ENCODE results near the gene ACTL8. TPM values are rescaled to one million over a fixed set of nuclear protein-coding genes. Genes with fewer than 3 reads are reported as not detected.

Gene ACTL8
- total RNA-seq, 1 donor from 2014 or later, result not detected

- no peak overlapping the region for H3K4me3 Mint-ChIP-seq
- TF ChIP-seq, protein P1, sequence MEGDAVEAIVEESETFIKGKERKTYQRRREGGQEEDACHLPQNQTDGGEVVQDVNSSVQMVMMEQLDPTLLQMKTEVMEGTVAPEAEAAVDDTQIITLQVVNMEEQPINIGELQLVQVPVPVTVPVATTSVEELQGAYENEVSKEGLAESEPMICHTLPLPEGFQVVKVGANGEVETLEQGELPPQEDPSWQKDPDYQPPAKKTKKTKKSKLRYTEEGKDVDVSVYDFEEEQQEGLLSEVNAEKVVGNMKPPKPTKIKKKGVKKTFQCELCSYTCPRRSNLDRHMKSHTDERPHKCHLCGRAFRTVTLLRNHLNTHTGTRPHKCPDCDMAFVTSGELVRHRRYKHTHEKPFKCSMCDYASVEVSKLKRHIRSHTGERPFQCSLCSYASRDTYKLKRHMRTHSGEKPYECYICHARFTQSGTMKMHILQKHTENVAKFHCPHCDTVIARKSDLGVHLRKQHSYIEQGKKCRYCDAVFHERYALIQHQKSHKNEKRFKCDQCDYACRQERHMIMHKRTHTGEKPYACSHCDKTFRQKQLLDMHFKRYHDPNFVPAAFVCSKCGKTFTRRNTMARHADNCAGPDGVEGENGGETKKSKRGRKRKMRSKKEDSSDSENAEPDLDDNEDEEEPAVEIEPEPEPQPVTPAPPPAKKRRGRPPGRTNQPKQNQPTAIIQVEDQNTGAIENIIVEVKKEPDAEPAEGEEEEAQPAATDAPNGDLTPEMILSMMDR (IDR thresholded peaks at IDR 0.05; ENCODE audit: unreplicated experiment), result no peak
- no peaks in the 10 kb centered on the region for H3K4me1 Mint-ChIP-seq
- H3K27ac Mint-ChIP-seq, result no peak overlapping the region
- no peaks in the 10 kb centered on the region for H3K36me3 Mint-ChIP-seq
- no peak for DNase-seq (ENCODE audit: low spot score in 2 of 2, unreplicated experiment in 2 of 2)
- H3K27me3 Mint-ChIP-seq (ENCODE audit: low read depth), result peaks cover 16% of the 10 kb centered on the region
- peaks cover 9% of the 10 kb centered on the region for H3K9me3 Mint-ChIP-seq
These were observed 41.1 kb upstream of the ACTL8 start for GRCh38 chr1:17713993-17714392.

DNA sequence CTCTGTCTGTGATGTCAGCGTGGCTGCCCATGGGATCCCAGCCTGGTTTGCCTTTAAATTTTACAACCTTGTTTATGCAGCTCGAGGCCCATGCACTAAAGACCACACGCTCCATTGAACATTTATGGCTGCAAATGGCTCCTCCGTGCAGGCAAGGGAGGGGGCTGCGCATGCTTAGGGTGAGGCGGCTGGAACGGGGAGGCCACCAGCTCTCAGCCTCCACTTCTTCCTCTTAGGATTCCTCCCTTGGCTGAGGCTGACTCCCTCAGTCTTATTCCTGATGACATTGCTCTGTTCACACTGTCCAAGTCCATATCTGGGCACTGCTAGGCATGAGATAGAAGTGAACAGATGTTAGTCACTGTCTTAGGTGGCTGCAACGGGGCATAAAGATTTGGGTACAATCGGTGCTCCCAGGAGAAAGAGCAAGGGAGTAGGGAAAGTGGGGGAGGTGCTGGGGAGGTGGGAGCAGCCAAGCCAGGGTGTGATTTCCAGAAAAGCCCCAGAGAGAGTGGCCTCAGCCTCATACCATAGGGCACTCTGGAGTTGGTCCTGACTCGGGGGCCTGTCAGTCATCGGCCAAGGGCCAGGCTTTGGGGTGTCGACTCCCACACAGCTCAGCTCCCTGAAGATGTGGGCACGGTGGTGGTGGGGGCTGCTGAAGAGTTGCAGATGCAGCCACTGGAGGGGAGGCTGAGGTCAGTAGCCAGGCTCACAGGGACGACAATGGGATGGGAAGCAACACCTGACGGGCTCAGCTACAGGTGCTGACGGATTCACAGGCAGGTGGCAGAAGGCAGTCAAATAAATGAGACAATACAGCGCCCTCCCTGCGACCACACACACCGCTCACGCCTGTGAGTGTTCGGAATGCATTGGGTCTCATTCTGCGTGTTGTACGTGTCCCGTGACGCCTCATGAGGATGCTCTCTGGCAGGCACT lies 37.3 kb upstream of the ACTL8 start:
- Mint-ChIP-seq H3K4me3 (no peak overlapping the region), H3K4me1 (no peaks in the 10 kb centered on the region), H3K27ac (no peak overlapping the region), H3K27me3 (ENCODE audit: low read depth) (peaks cover 19% of the 10 kb centered on the region), H3K36me3 (no peaks in the 10 kb centered on the region), H3K9me3 (no peaks in the 10 kb centered on the region)
- TF ChIP-seq, protein P1 (IDR thresholded peaks at IDR 0.05; ENCODE audit: unreplicated experiment), result no peak
- no peak for DNase-seq (ENCODE audit: low spot score in 2 of 2, unreplicated experiment in 2 of 2)

DNA sequence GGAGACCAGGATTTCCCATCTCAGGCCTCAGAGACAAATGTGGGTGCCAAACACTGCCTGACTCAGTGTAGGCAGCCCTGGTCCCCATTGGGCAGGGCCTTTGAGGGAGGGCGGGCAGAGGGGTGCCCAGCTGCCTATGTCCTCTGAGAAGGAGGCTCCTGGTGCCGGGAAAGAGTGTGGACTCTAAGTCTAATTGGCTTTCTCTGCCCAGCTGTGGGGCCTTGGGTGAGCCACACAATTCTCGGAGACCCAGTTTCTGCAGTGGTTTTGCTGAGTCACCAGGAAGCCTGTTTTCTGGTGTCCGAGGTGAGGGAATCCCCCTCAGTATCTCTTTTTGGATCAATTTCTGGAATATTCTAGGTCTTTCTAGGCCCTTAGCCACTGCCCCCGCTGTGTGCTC lies 35.3 kb upstream of the ACTL8 start:
- TF ChIP-seq, protein P1 (IDR thresholded peaks at IDR 0.05; ENCODE audit: unreplicated experiment), result no peak

DNA sequence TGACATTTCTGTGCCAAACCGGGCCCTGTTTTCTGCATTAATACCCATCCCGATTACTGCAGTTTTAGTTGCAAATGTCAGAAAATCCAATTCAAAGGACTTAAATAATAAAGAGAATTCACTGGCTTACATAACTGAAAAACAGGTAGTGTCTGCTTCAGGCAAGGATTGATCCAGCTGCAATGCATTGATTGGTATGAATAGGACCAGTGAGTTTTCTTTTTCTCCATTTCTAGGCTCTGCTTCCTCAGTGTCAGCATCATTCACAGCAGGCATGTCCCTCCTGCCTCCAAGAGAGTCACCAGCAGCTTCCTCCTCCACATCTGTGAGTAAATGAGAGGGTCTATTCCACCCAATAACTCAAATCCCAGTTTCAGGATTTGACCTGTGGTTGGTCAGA lies 33.7 kb upstream of the ACTL8 start:
- Mint-ChIP-seq H3K36me3 (no peaks in the 10 kb centered on the region), H3K4me1 (no peaks in the 10 kb centered on the region), H3K9me3 (no peaks in the 10 kb centered on the region), H3K27me3 (ENCODE audit: low read depth) (peaks cover 24% of the 10 kb centered on the region), H3K27ac (no peak overlapping the region), H3K4me3 (no peak overlapping the region)
- TF ChIP-seq, protein P1 (IDR thresholded peaks at IDR 0.05; ENCODE audit: unreplicated experiment), result no peak
- DNase-seq (ENCODE audit: low spot score in 2 of 2, unreplicated experiment in 2 of 2), result no peak

More for the DNA sequence above, 35.3 kb upstream of the ACTL8 start:
- Mint-ChIP-seq H3K9me3 (no peaks in the 10 kb centered on the region), H3K27ac (no peak overlapping the region), H3K36me3 (no peaks in the 10 kb centered on the region), H3K27me3 (ENCODE audit: low read depth) (peaks cover 26% of the 10 kb centered on the region), H3K4me1 (no peaks in the 10 kb centered on the region), H3K4me3 (no peak overlapping the region)
- DNase-seq (ENCODE audit: low spot score in 2 of 2, unreplicated experiment in 2 of 2), result no peak

DNA sequence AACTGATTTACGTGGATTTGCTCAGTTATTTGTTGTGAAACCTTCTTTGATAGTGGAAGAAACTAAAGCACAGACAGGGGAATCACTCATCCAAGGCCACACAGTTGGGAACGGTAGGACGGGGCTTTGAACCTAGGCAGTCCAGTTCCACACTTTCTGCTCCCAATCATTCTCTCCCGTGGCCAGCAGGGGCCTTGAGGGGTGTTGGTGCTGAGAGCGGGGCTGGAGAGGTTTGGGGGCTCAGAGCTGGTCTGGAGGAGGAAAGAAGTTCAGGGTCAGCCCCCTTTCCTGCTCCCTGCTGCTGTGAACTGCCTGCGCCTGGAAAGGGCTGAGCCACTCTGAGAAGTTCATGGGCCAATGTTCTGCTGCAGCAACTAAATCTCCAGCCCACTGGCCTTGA lies 31.4 kb upstream of the ACTL8 start:
- no peaks in the 10 kb centered on the region for H3K4me1 Mint-ChIP-seq
- H3K4me3 Mint-ChIP-seq, result no peak overlapping the region
- peaks cover 24% of the 10 kb centered on the region for H3K27me3 Mint-ChIP-seq (ENCODE audit: low read depth)
- TF ChIP-seq, protein P1 (IDR thresholded peaks at IDR 0.05; ENCODE audit: unreplicated experiment), result no peak
- no peaks in the 10 kb centered on the region for H3K9me3 Mint-ChIP-seq
- no peak overlapping the region for H3K27ac Mint-ChIP-seq
- DNase-seq (ENCODE audit: low spot score in 2 of 2, unreplicated experiment in 2 of 2), result no peak
- no peaks in the 10 kb centered on the region for H3K36me3 Mint-ChIP-seq

Measured in mesothelial cell of epicardium (in vitro differentiated cells).